Measurements from ENCODE around the gene TOR4A. TPM values are rescaled to one million over a fixed set of nuclear protein-coding genes. Genes with fewer than 3 reads are reported as not detected.

The TOR4A gene
- total RNA-seq, 1 donor from 2014 or later = 42.1 TPM

Other genes with a start within 250 kb of the TOR4A start
- gene ABCA2, start 249.5 kb upstream of the TOR4A start, total RNA-seq = 7.5 and 53.0 TPM in 2 replicates
- not detected in 2 replicates for gene FUT7, start 245.6 kb upstream of the TOR4A start, total RNA-seq
- gene NPDC1, start 231.5 kb upstream of the TOR4A start, total RNA-seq = 7.1 and 21.6 TPM in 2 replicates
- gene ENTPD2, start 223.7 kb upstream of the TOR4A start, total RNA-seq = 0.17 and 0.35 TPM in 2 replicates
- 0.99 and 12.0 TPM in 2 replicates for gene SAPCD2, start 207.2 kb upstream of the TOR4A start, total RNA-seq
- gene UAP1L1, start 200.2 kb upstream of the TOR4A start, total RNA-seq = 6.4 and 7.1 TPM in 2 replicates
- 67.6 and 71.4 TPM in 2 replicates for gene MAN1B1, start 190.7 kb upstream of the TOR4A start, total RNA-seq
- gene DPP7, start 163.0 kb upstream of the TOR4A start, total RNA-seq = 42.3 and 70.2 TPM in 2 replicates
- 0.30 TPM in 1 of 2 replicates, not detected in the other for gene GRIN1, start 138.6 kb upstream of the TOR4A start, total RNA-seq
- gene LRRC26, start 107.7 kb upstream of the TOR4A start, total RNA-seq = not detected in 2 replicates
- gene TMEM210, start 105.7 kb upstream of the TOR4A start, total RNA-seq = not detected in 2 replicates
- 10.4 and 28.9 TPM in 2 replicates for gene ANAPC2, start 89.2 kb upstream of the TOR4A start, total RNA-seq
- gene SSNA1, start 89.0 kb upstream of the TOR4A start, total RNA-seq = 45.5 and 76.2 TPM in 2 replicates
- 4.5 and 10.6 TPM in 2 replicates for gene TPRN, start 77.0 kb upstream of the TOR4A start, total RNA-seq
- 30.2 and 42.8 TPM in 2 replicates for gene TMEM203, start 72.1 kb upstream of the TOR4A start, total RNA-seq
- 2.3 and 6.2 TPM in 2 replicates for gene NDOR1, start 72.0 kb upstream of the TOR4A start, total RNA-seq
- 1.2 TPM in 1 of 2 replicates, not detected in the other for gene RNF208, start 55.5 kb upstream of the TOR4A start, total RNA-seq
- 0.20 and 0.87 TPM in 2 replicates for gene CYSRT1, start 52.6 kb upstream of the TOR4A start, total RNA-seq
- gene RNF224, start 50.2 kb upstream of the TOR4A start, total RNA-seq = 0.15 and 0.52 TPM in 2 replicates
- gene SLC34A3, start 46.8 kb upstream of the TOR4A start, total RNA-seq = not detected in 2 replicates
- gene TUBB4B, start 36.4 kb upstream of the TOR4A start, total RNA-seq = 153 and 288 TPM in 2 replicates
- gene STPG3, start 26.4 kb upstream of the TOR4A start, total RNA-seq = not detected in 2 replicates
- 55.4 and 62.2 TPM in 2 replicates for gene NELFB, start 22.4 kb upstream of the TOR4A start, total RNA-seq
- gene NRARP, start 24.5 kb downstream of the TOR4A start, total RNA-seq = 0.55 and 1.0 TPM in 2 replicates
- gene EXD3, start 145.4 kb downstream of the TOR4A start, total RNA-seq = 11.6 and 12.2 TPM in 2 replicates
- 2.1 and 2.8 TPM in 2 replicates for gene NOXA1, start 145.7 kb downstream of the TOR4A start, total RNA-seq
- gene ENTPD8, start 163.6 kb downstream of the TOR4A start, total RNA-seq = 0.05 and 0.17 TPM in 2 replicates
- gene NSMF, start 181.6 kb downstream of the TOR4A start, total RNA-seq = 12.0 and 20.4 TPM in 2 replicates

All from renal cortical epithelial cell (primary cell).